Effector memory CD4-positive, alpha-beta T cell (primary cell): ENCODE measurements around the gene HHLA2.

Experiments
- DNase-seq, 3 donors: peaks; one replicate each; pipeline ENCODE4 v3.0.0-alpha.2; 2020
- H3K27ac ChIP-seq: 2 replicates; pipeline ENCODE4 v1.7.0; 2013; ENCODE audit warnings: mild to moderate bottlenecking, low read length, moderate library complexity; ENCODE audit not compliant: insufficient read depth, poor library complexity, severe bottlenecking
- H3K27me3 ChIP-seq: replicated peaks from 2 replicates; pipeline ENCODE4 v1.7.0; 2013; ENCODE audit warnings: mild to moderate bottlenecking, low read length; ENCODE audit not compliant: insufficient read depth, control insufficient read depth, poor library complexity, severe bottlenecking
- H3K36me3 ChIP-seq: 2 replicates; pipeline ENCODE4 v1.7.0; 2013; ENCODE audit warnings: mild to moderate bottlenecking, low read length, moderate library complexity; ENCODE audit not compliant: control insufficient read depth, insufficient read depth
- H3K4me1 ChIP-seq: 2 replicates; pipeline ENCODE4 v1.7.0; 2013; ENCODE audit warnings: low read length, mild to moderate bottlenecking; ENCODE audit not compliant: control insufficient read depth, insufficient read depth, poor library complexity, severe bottlenecking
- H3K4me3 ChIP-seq: 2 replicates; pipeline ENCODE4 v1.7.0; 2013; ENCODE audit warnings: low read length, low read depth, mild to moderate bottlenecking; ENCODE audit not compliant: insufficient read depth, poor library complexity, severe bottlenecking
- H3K9me3 ChIP-seq: 2 replicates; pipeline ENCODE4 v1.7.0; 2013; ENCODE audit warnings: mild to moderate bottlenecking, low read length, moderate library complexity; ENCODE audit not compliant: control insufficient read depth

HHLA2 gene

DNA sequence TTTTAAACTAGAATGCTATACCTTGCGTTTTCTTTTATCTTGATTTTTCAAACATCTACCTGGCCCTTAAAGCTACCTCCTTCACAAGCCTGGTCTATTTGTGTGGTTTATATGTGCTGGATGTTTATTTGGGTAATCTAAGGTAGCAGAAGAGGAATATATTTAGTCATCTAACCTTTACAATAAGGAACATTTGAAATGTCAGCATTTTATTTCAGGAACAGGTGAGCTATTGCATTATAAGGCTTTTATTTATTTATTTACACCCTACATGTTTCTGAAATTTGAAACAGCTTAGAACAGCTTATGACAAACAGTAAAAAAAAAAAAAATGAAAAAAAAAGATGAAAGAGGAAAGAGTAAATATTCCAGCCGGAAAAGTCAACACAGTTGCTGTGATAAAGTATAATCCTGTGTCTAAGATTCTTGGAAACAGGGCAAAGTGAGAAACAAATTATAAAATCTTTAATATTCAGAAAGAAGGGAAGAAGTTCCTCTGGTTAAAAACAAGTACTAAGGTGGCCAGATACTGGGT lies 19.5 kb downstream of the HHLA2 start:
- no peak for DNase-seq
- H3K27ac ChIP-seq: no peak overlapping the region
- no peaks in the 10 kb centered on the region for H3K36me3 ChIP-seq
- H3K4me1 ChIP-seq: no peaks in the 10 kb centered on the region
- no peaks in the 10 kb centered on the region for H3K9me3 ChIP-seq
- no peak overlapping the region for H3K4me3 ChIP-seq
- no peaks in the 10 kb centered on the region for H3K27me3 ChIP-seq

GRCh38 chr3:108319428-108320082 lies 23.2 kb downstream of the HHLA2 start:
- DNase-seq: no peak
- no peaks in the 10 kb centered on the region for H3K36me3 ChIP-seq
- no peak overlapping the region for H3K4me3 ChIP-seq
- H3K27ac ChIP-seq: no peak overlapping the region
- no peaks in the 10 kb centered on the region for H3K4me1 ChIP-seq
- no peaks in the 10 kb centered on the region for H3K9me3 ChIP-seq
- H3K27me3 ChIP-seq: no peaks in the 10 kb centered on the region

DNA sequence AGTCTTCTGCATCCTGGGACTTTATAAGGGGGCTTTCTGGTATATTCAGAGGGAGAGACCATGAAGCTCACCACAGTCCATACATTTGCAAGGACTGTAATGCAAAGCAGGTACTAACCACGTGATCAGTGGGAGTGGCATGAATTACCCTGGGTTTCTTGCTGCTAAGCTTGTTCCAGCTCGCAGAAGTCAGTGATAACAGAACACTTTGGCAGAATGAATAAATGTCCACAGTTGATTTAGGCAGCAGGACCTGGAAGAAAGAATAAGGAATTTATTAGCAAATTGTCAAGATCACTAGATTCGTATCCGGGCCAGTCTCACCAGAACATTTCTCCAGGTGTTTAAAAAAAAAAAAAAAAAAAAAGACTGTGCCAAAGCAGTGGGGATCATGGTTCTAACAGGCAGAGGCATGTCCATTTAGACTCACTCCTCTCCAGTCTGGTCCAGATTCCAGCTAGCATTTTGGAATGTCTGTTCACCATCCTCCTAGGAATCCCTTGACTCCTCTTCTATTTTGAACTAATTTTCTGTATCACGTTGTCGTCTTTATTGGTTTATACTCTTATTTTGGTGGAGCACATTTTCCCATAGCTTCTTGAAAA lies 24.5 kb downstream of the HHLA2 start:
- no peaks in the 10 kb centered on the region for H3K36me3 ChIP-seq
- H3K4me1 ChIP-seq: no peaks in the 10 kb centered on the region
- no peak overlapping the region for H3K27ac ChIP-seq
- no peaks in the 10 kb centered on the region for H3K9me3 ChIP-seq
- H3K27me3 ChIP-seq: no peaks in the 10 kb centered on the region
- no peak overlapping the region for H3K4me3 ChIP-seq
- DNase-seq: no peak

DNA sequence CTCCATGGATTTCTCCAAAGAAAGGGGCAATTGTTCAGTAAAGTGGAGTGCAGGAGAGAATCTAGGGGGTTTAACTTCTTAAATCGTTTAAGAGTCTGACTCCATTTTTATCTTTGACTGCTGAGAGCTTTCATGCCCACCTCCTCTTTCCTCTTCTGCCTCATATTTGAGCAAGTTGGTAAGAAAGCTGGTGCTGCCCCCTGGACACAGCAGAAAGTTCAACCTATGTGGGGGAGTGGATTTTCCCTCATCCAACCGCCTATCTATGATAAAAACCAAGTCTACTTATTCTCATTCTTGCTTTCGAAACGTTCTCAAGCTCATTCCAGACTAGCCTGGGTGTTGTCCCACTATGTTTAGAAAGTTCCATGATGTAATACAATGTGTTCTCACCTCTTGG lies 26.0 kb downstream of the HHLA2 start:
- no peaks in the 10 kb centered on the region for H3K4me1 ChIP-seq
- no peaks in the 10 kb centered on the region for H3K9me3 ChIP-seq
- H3K27me3 ChIP-seq: no peaks in the 10 kb centered on the region
- no peak for DNase-seq
- no peak overlapping the region for H3K27ac ChIP-seq
- no peaks in the 10 kb centered on the region for H3K36me3 ChIP-seq
- H3K4me3 ChIP-seq: no peak overlapping the region

GRCh38 chr3:108324177-108324576 lies 27.8 kb downstream of the HHLA2 start:
- Histone ChIP-seq H3K9me3 (no peaks in the 10 kb centered on the region), H3K27ac (no peak overlapping the region), H3K4me3 (no peak overlapping the region), H3K27me3 (no peaks in the 10 kb centered on the region), H3K4me1 (peaks cover 1% of the 10 kb centered on the region), H3K36me3 (no peaks in the 10 kb centered on the region)
- no peak for DNase-seq

- peaks cover 4% of the 10 kb centered on the region for H3K4me1 ChIP-seq
- H3K27ac ChIP-seq: no peak overlapping the region
- DNase-seq: no peak
- H3K27me3 ChIP-seq: no peaks in the 10 kb centered on the region
- no peaks in the 10 kb centered on the region for H3K36me3 ChIP-seq
- H3K4me3 ChIP-seq: no peak overlapping the region
- H3K9me3 ChIP-seq: no peaks in the 10 kb centered on the region
These were observed 30.8 kb downstream of the HHLA2 start for GRCh38 chr3:108327168-108327567.

- peaks cover 4% of the 10 kb centered on the region for H3K4me1 ChIP-seq
- no peak overlapping the region for H3K4me3 ChIP-seq
- no peak overlapping the region for H3K27ac ChIP-seq
- H3K27me3 ChIP-seq: no peaks in the 10 kb centered on the region
- no peaks in the 10 kb centered on the region for H3K36me3 ChIP-seq
- DNase-seq: no peak
- no peaks in the 10 kb centered on the region for H3K9me3 ChIP-seq
These were observed 32.6 kb downstream of the HHLA2 start for GRCh38 chr3:108328821-108329486.

DNA sequence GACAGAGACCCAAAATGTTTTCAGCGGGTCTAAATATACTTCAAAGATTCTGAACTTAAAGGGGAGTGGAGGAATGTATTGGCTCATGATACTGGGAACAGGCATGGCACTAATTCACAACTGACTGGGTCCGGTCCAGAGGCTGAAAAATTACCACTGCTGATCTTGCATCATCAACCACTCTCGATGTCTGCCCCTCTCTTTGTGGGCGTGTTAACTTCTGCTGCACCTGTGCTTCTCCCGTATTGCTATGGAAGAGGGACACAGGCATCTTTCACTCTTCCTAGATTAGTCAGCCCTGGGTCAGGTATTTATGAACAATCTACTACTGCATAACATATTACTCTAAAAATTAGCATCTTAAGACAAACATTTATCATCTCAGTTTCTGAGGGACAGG lies 33.2 kb downstream of the HHLA2 start:
- Histone ChIP-seq H3K36me3 (no peaks in the 10 kb centered on the region), H3K4me3 (no peak overlapping the region), H3K9me3 (no peaks in the 10 kb centered on the region), H3K27ac (no peak overlapping the region), H3K4me1 (peaks cover 4% of the 10 kb centered on the region), H3K27me3 (no peaks in the 10 kb centered on the region)
- DNase-seq: no peak

GRCh38 chr3:108329947-108330346 lies 33.6 kb downstream of the HHLA2 start:
- Histone ChIP-seq H3K27ac (no peak overlapping the region), H3K4me3 (no peak overlapping the region), H3K36me3 (no peaks in the 10 kb centered on the region), H3K9me3 (no peaks in the 10 kb centered on the region), H3K27me3 (no peaks in the 10 kb centered on the region), H3K4me1 (peaks cover 4% of the 10 kb centered on the region)
- DNase-seq: no peak

GRCh38 chr3:108331792-108332191 lies 35.4 kb downstream of the HHLA2 start:
- H3K9me3 ChIP-seq: no peaks in the 10 kb centered on the region
- H3K4me3 ChIP-seq: no peak overlapping the region
- H3K27ac ChIP-seq: no peak overlapping the region
- H3K36me3 ChIP-seq: no peaks in the 10 kb centered on the region
- H3K4me1 ChIP-seq: peaks cover 4% of the 10 kb centered on the region
- DNase-seq: no peak
- H3K27me3 ChIP-seq: no peaks in the 10 kb centered on the region
